Hippocampal formation (tissue), 2 donors: ENCODE results near the gene MRGPRD.
"Not testable (repeated sequence)": the region's sequence is repeated elsewhere in the genome, so short reads cannot be mapped to it uniquely, and the experiment has no call there.

ENCODE experiments used
- DNase-seq, 2 donors: peaks; one replicate each; lab custom pipeline; 2025; lab: John Stamatoyannopoulos, UW

MRGPRD gene

GRCh38 chr11:69005631-69006368 is 25.0 kb upstream of the MRGPRD start:
- DNase-seq, result no peak

GRCh38 chr11:69005183-69005630 is 24.4 kb upstream of the MRGPRD start:
- DNase-seq, result no peak

- DNase-seq, result no peak
Measured at GRCh38 chr11:69004411-69005182, 23.8 kb upstream of the MRGPRD start.

- DNase-seq, result no peak
Measured at GRCh38 chr11:69003866-69004367, 23.1 kb upstream of the MRGPRD start.

GRCh38 chr11:69003301-69003865 is 22.6 kb upstream of the MRGPRD start:
- no peak for DNase-seq

GRCh38 chr11:69002570-69003231 is 21.9 kb upstream of the MRGPRD start:
- DNase-seq, result no peak

- DNase-seq, result no peak
Measured at GRCh38 chr11:69002110-69002569, 21.4 kb upstream of the MRGPRD start.

GRCh38 chr11:69001243-69002081 is 20.7 kb upstream of the MRGPRD start:
- DNase-seq, result no peak

GRCh38 chr11:69000831-69001242 is 20.1 kb upstream of the MRGPRD start:
- DNase-seq, result no peak

GRCh38 chr11:69000391-69000790 is 19.6 kb upstream of the MRGPRD start:
- no peak for DNase-seq

GRCh38 chr11:68999748-69000355 is 19.1 kb upstream of the MRGPRD start:
- not testable (repeated sequence) for DNase-seq

GRCh38 chr11:68999093-68999747 is 18.4 kb upstream of the MRGPRD start:
- DNase-seq, result no peak

GRCh38 chr11:68998390-68998911 is 17.7 kb upstream of the MRGPRD start:
- no peak for DNase-seq

- no peak for DNase-seq
Measured at GRCh38 chr11:68997995-68998348, 17.2 kb upstream of the MRGPRD start.

- DNase-seq, result no peak
Measured at GRCh38 chr11:68997124-68997994, 16.6 kb upstream of the MRGPRD start.

- no peak for DNase-seq
Measured at GRCh38 chr11:68996376-68997123, 15.8 kb upstream of the MRGPRD start.

- DNase-seq, result no peak
Measured at GRCh38 chr11:68994894-68995285, 14.1 kb upstream of the MRGPRD start.
